Measurements from ENCODE around the gene CAND1.

DNA sequence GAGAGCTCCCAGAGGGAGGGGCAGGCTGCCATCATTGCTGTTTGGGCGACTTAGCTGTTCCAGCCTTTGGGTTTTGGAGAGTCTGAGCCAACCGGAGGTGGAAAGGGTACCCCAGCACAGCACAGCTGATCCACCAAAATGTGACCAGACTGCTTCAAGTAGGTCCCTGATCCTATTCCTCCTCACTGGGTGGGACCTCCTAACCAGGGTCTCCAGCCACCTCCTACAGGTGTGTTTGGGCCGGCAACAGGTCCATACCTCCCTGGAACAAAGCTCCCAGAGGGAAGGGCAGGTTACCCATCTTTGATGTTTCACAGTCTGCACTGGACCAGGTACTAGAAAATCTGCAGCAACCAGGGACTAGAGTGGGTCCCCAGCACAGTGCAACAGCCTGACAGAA lies 53.8 kb downstream of the CAND1 start:
- TF ChIP-seq POLR2A (IDR thresholded peaks at IDR 0.05) = no peak
- TF ChIP-seq, protein P1, sequence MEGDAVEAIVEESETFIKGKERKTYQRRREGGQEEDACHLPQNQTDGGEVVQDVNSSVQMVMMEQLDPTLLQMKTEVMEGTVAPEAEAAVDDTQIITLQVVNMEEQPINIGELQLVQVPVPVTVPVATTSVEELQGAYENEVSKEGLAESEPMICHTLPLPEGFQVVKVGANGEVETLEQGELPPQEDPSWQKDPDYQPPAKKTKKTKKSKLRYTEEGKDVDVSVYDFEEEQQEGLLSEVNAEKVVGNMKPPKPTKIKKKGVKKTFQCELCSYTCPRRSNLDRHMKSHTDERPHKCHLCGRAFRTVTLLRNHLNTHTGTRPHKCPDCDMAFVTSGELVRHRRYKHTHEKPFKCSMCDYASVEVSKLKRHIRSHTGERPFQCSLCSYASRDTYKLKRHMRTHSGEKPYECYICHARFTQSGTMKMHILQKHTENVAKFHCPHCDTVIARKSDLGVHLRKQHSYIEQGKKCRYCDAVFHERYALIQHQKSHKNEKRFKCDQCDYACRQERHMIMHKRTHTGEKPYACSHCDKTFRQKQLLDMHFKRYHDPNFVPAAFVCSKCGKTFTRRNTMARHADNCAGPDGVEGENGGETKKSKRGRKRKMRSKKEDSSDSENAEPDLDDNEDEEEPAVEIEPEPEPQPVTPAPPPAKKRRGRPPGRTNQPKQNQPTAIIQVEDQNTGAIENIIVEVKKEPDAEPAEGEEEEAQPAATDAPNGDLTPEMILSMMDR (IDR thresholded peaks at IDR 0.05) = no peak
